AG08396 (cell line): ENCODE results near the gene NECAB3.
"Not testable (repeated sequence)": the region's sequence is repeated elsewhere in the genome, so short reads cannot be mapped to it uniquely, and the experiment has no call there.

Experiments used
- DNase-seq: peaks from one replicate; pipeline ENCODE4 v3.0.0; 2012; ENCODE audit warnings: low spot score, mixed read lengths

Gene NECAB3

GRCh38 chr20:33674294-33675135, at the start of gene NECAB3:
TSS of gene NECAB3 (minus strand) at chr20:33674428. CDS start at chr20:33674352, 76 bp downstream.
- peak; percentile 94 for DNase-seq

GRCh38 chr20:33721391-33722140, 47.3 kb upstream of the NECAB3 start:
- DNase-seq, result no peak

GRCh38 chr20:33719989-33720709, 45.9 kb upstream of the NECAB3 start, which contains the start of gene PXMP4:
TSS of gene PXMP4 (minus strand) at chr20:33720310. CDS start at chr20:33720207, 103 bp downstream.
- peak; percentile 98 for DNase-seq

GRCh38 chr20:33719277-33719988, 45.2 kb upstream of the NECAB3 start:
- no peak for DNase-seq

GRCh38 chr20:33716498-33716897, 42.3 kb upstream of the NECAB3 start:
- DNase-seq, result no peak

GRCh38 chr20:33713865-33714367, 39.7 kb upstream of the NECAB3 start:
- no peak for DNase-seq

GRCh38 chr20:33711446-33711738, 37.2 kb upstream of the NECAB3 start:
- DNase-seq, result no peak

GRCh38 chr20:33710681-33711445, 36.6 kb upstream of the NECAB3 start:
- no peak for DNase-seq

- no peak for DNase-seq
These were observed 35.8 kb upstream of the NECAB3 start for GRCh38 chr20:33709905-33710541.

- DNase-seq, result peak; percentile 40
These were observed 35.2 kb upstream of the NECAB3 start for GRCh38 chr20:33709398-33709797.

GRCh38 chr20:33707668-33708067, 33.4 kb upstream of the NECAB3 start:
- no peak for DNase-seq

GRCh38 chr20:33704197-33704924, 30.1 kb upstream of the NECAB3 start:
- no peak for DNase-seq

- DNase-seq, result no peak
These were observed 29.4 kb upstream of the NECAB3 start for GRCh38 chr20:33703498-33704137.

GRCh38 chr20:33702861-33703260, 28.6 kb upstream of the NECAB3 start:
- DNase-seq, result no peak

- no peak for DNase-seq
These were observed 27.6 kb upstream of the NECAB3 start for GRCh38 chr20:33701629-33702450.

GRCh38 chr20:33700696-33701441, 26.6 kb upstream of the NECAB3 start:
- not testable (repeated sequence) for DNase-seq

- DNase-seq, result not testable (repeated sequence)
These were observed 24.7 kb upstream of the NECAB3 start for GRCh38 chr20:33698966-33699365.

- peak; percentile 52 for DNase-seq
These were observed 22.9 kb upstream of the NECAB3 start for GRCh38 chr20:33697129-33697528.
